ENCODE measurements around the gene TOMM34.

TOMM34 gene

GRCh38 chr20:44908987-44909871 lies 51.0 kb downstream of the TOMM34 start:
- TF ChIP-seq GATA2 (IDR thresholded peaks at IDR 0.05; ENCODE audit: low read depth, low read length) (no peak; the same call in 1 of the 2 replicates), GATA3 (IDR thresholded peaks at IDR 0.05; ENCODE audit: low read depth, low read length) (no peak)

- TF ChIP-seq GATA2 (IDR thresholded peaks at IDR 0.05; ENCODE audit: low read depth, low read length) (no peak), GATA3 (IDR thresholded peaks at IDR 0.05; ENCODE audit: low read depth, low read length) (no peak)
Measured at GRCh38 chr20:44904377-44904776, 55.8 kb downstream of the TOMM34 start.

DNA sequence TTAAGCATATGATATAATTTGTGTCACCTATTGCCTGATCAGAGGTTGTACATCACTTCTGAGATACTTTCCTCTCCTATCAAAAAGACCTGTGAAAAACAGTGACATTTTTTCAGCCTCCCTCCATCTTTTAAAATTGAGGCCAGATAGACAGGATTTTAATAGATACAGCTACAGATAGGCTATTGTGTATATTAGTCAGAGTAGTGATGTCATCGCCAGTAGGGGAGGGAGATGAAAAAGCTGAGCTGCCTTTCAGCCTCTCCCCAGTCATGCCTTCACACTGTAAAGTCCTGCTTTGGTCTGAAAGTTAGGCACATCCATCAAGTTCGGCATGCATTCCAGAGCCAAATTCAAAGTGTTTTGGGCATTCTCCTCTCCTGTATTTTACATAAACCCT lies 58.2 kb downstream of the TOMM34 start:
- no peak for TF ChIP-seq GATA3 (IDR thresholded peaks at IDR 0.05; ENCODE audit: low read depth, low read length)
- no peak for TF ChIP-seq GATA2 (IDR thresholded peaks at IDR 0.05; ENCODE audit: low read depth, low read length)

DNA sequence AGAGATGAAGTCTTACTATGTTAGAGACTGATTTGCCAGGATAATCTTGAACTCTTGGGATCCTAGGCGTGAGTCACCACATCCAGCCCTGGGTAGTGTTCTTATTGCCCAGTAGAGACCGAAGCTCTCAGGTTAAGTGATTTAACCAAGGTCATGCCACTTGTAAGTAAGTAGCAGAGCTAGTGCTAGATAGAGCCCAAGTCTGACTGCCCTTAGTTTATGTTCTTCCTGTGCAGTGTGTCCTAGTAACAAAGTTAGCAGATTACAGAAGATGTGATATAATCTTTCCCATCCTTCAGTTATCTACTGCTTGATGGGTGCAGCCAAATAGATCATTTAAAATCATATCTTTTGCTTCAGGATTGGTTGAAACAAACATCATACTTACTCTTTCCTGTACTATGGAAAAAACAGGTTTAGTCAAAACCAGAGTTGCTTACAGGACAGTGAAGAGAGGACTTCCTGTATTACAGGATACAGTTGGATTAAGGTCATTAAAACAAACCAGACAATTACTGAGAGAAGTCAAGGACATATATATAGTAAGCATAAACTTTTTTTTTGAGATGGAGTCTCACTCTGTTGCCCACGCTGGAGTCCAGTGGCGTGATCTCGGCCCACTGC lies 59.9 kb downstream of the TOMM34 start:
- TF ChIP-seq GATA2 (IDR thresholded peaks at IDR 0.05; ENCODE audit: low read depth, low read length) (no peak), GATA3 (IDR thresholded peaks at IDR 0.05; ENCODE audit: low read depth, low read length) (no peak)

GRCh38 chr20:44897133-44897532 lies 63.1 kb downstream of the TOMM34 start:
- TF ChIP-seq GATA2 (IDR thresholded peaks at IDR 0.05; ENCODE audit: low read depth, low read length): no peak
- no peak for TF ChIP-seq GATA3 (IDR thresholded peaks at IDR 0.05; ENCODE audit: low read depth, low read length)

DNA sequence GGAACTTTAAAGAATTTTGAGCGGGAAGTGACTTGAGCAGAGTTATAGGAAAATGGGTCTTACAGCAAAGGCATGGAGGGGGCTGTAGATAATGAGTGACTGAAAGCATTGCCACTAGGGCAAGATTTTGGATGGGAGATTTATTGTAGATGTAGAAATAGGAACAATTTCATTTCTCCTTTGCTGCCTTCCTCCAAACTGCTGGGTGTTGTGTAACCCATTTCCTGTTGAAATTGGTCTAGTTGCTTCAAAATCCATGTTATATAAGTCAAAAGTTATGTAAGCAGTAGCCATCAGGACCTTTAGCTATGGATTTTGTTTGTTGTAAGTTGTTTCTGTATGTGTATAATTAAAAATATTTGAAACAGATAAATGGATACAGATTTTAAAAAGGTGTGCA lies 63.6 kb downstream of the TOMM34 start:
- TF ChIP-seq GATA3 (IDR thresholded peaks at IDR 0.05; ENCODE audit: low read depth, low read length) (no peak), GATA2 (IDR thresholded peaks at IDR 0.05; ENCODE audit: low read depth, low read length) (no peak)

- TF ChIP-seq GATA2 (IDR thresholded peaks at IDR 0.05; ENCODE audit: low read depth, low read length) (no peak), GATA3 (IDR thresholded peaks at IDR 0.05; ENCODE audit: low read depth, low read length) (no peak)
Measured at GRCh38 chr20:44894959-44895358, 65.2 kb downstream of the TOMM34 start.
